HG03342 (cell line): Measurements from ENCODE around the gene HNRNPC.
"Not testable (repeated sequence)": the region's sequence is repeated elsewhere in the genome, so short reads cannot be mapped to it uniquely, and the experiment has no call there.

Source experiments
- ATAC-seq: cut with Tn5 transposase; IDR thresholded peaks from one replicate; pipeline ENCODE4 v1.9.1; 2021; ENCODE audit warnings: mild to moderate bottlenecking, moderate library complexity; ENCODE audit not compliant: unreplicated experiment

HNRNPC gene

DNA sequence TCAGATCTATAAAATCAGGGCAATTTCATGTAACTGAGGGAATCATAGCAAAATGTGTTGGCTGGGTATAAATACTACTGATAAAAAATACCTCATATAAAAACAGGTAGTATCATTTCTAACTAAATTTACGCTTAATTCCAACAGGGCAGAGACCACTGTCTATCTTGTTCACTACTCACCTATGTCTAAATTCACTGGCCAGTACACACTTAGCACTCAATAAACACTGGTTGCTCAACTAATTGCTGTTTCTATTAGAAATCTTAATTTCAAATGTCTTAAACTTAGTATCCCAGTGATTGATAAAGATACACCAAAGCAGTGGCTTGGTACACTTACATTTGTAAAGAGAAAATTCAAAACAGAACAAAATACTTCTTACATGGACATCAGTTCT, 55.6 kb downstream of the HNRNPC start:
- ATAC-seq: no peak

DNA sequence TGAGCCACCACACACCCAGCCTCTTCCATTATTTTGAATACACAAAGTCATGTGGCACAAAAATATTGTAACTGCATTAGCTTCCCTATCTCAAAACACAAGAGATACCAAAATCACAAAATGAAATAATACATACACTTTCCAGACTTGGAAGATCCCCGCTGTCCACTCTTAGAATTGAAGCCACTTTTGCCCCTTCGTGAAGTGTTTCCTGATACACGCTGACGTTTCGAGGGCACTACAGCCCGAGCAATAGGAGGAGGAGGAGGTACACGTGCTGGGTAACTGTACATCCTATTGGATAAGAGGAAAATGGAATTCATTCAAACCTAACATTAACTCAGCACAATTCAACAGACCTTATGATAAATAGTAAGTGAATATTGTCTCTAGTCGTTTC, 56.4 kb downstream of the HNRNPC start:
- ATAC-seq: not testable (repeated sequence)

DNA sequence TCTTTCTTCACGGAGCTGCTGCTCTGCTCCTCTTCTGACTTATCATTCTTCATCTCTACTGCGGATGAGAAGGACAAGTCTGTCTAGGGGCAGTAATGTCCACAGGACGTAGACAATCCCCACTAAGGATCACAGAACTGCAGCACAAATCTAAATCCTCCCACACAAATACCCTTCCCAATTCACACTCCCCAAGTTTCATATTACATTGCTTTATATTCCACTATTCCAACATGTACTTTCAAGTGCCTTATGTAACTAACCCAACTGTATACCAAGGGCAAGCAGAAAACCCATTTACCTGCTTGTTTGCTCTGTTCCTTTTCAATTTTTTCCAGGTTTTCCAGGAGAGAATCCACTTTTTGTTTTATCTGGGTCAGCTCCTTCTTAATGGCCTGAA, 57.7 kb downstream of the HNRNPC start:
- ATAC-seq: no peak

DNA sequence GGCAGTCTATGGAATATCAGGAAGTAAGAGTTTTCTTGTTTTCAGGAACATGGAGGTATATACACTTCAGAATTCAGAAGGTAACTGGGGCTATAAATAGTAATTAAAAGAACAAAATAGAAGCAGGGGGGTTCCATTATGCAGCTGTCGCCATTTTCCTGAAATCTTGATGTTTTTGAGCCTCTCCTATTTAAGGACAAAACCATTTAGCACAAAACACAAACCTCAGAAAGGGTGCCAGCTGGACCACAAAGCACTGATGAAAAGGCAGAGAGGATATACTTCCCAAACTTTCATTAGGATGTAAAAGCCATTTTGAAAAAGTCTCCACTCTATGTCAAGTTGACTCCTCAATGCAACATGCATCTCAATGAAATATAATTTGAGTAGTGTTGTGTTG, 59.2 kb downstream of the HNRNPC start:
- no peak for ATAC-seq

DNA sequence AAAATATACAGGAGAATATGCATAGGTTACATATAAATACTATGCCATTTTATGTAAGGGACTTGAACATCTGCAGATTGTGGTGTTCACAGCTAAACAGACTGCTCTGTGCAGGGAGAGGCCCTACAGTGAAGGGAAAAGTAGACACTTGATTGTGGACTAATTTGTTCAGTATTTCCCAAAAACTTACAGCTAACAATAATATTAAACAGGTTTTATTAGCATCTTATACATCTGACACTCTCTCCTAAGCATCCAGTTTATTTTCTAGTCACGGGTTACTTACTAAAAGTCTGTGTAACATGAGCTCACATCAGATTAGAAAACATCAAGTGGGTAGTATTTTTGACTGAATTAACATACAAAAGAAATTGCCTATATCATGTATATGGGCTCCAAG, 60.1 kb downstream of the HNRNPC start:
- ATAC-seq: no peak

DNA sequence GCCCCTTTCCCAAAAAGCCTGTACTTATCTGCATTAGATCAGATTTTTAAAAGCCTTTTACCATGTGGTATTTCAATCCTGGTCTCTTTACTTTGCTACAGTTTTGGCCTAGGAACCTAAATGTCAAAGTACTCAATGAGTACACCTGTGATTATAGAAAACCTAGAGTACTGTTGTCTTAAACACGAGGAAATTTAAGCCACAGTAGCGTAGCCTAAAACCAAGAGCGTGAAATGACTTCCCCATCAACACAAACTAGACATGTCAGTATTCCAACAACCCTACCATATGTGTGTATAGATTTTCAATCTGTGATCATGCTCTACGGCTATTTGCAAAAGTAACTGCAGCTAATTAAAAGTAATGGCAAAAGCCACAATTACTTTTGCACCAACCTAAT, 60.7 kb downstream of the HNRNPC start:
- no peak for ATAC-seq

DNA sequence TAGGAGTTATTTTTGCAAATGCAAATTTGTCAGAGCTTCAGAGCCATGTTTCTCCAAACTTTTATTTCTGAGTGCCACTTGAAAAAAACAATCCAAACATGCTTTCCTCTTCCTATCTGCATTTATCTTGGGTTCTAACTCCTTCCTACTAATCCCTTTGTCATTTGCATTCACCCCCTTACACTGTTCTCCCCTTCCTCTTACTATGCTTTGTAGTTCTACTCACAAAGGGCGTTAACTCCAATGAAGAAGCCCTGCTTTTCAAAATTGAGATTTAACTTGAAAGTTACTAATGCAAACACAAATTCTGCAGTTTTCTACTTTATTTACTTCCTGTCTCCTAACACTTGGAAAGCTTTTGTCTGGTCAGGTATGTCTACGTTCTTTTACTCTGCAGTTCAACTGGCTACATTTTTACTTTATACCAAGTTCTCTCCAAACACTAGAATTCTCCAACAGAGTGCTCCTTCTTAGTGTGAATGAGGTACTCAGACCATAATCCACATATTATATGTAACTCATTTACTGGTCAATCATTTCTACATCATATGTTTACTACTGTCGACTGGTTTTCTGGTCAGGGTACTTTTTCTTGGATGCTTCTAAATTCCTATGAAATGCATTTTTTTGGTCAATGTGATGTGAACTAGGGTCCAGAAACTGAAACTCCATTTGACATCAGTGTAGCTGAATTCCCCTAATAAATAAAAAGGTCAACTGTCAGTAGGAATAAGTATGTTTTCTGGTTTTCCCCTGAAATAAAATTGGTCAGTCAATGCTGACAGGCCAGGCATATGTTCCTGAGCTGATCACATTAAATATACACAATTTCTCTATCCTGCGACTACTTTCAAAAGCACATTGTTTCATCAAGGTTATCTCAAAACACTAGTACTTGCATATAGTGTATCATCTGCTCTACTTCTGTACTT, 62.2 kb downstream of the HNRNPC start:
- no peak for ATAC-seq

DNA sequence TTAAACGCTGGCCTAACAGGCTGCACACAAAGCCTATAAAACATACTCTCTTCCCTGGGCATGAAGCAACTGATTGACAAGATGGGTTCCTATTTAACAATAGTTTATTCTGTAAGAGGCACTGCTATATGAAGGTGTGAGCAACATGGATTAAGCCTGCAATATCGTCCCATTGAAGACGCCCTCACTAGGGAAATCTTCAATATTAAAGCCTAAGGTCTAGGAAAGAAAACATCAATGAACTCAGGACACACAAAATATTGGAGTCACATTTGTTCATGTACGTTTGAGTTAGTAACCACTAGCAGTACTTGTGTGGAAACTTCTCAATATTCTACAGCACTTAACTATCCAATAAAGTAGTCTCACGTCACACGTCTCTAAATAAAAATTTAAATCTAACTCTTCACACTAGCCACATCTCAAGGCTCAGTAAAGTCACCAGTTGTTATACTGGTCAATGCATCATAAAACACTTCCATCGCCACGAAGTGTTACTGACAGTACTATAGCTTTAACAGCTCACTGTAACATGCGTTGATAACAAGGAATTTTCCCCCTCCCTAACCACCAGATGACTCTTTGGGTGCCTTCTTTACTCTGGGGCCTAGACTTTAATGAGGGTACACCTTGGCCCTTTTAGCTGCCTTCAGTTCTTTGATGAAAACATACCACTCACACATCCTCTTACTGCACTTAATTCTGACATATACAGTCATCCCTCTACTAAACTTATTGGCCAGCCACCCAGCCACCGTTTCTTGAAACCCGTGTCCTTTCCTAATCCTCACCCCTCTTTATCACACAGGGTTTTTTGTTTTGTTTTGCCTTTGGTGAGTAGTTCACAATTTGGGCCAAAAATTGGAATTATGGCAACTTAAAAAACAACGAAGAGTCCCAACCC, 63.3 kb downstream of the HNRNPC start:
- ATAC-seq: no peak

DNA sequence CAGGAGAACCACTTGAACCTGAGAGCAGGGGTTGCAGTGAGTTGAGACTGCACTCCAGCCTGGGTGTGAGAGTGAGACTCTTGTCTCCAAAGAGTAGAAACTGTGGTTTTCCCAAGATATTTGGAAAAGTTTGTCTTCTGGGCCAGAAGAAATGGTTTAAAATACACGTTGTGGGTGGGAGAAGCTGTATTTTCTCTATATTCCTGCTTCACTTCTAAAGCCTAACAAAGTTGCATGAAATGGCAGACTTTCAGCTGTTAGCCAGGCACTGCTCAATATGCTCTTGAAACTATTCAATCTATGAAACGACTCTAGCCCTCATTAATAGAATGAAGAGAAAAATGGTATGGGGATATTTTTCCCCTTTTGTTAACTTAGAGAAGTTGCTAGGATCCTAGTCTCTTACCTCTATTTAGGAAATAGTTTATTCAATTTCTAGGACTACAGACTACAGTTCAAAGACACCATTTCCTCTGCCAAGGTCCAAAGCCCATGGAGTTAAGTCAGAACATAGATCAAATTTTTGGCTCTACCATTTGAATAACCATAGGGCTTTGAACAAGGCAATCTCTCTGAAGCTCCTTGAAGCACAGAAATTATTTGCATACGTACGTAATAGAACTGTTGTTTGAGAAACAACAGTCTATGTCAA, 64.1 kb downstream of the HNRNPC start:
- ATAC-seq: no peak

DNA sequence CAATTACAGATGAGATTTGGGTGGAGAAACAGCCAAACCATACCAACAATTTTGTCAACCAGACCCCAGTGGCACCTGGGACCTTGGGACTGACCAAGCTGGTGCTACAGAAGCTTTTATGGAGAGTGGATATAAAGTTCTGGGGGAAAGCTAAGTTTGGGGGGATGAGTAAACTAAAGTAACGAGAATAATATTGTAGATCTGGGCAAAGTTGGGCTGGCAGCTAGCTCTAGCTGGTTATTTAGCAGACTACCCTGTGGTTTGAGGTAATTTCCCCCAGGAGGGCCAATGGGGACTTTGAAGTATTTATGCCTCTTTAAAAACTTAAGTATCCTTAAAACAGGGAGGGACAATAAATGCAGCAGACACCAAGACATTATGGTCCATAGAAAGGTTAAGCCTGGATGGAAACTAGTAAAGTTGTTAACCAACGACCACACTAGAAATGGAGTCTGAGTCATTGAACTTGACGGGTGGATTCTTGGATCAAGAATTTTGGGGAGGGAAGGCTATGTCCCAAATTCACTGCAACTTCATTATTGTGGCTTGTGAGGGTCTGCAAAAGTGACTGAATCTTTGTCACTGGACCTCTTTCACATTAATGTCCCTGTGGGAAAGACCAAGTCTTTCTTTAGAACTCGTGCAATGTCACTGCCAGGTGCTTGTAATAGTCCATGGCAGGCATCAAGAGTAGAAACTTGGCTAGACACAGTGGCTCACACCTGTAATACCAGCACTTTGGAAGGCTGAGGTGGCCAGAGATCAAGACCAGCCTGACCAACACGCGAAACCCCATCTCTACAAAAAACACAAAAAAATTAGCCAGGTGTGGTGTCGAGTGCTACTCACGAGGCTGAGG, 64.8 kb downstream of the HNRNPC start:
- ATAC-seq: no peak

DNA sequence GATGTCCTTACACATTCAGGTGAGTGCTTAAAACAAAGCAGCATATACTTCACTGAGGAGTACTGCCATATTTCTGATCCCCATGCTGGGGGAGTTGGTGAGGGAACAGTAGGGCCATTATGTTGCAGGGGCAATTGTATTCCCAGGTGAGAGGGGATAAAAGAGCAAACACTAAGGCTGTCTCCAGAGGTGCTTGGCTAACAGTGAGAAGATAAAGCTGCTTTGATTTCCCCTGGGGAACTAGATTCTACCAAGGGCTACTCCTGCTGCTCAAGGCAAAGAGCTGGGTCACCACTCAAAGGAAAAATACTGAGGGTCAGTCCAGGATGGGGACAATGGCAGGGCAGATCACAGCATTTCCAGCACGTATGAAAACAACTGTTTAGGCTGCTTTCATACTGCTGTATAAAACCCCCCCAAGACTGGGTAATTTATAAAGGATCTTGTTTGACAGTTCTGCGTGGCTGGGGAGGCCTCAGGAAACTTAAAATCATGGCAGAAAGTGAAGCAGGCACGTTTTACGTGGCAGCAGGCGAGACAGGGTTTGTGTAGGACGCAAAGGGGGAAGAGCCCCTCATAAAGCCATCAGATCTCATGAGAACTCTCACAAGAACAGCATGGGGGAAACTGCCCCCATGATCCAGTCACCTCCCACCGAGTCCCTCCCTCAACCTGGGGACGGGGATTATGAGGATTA, 65.6 kb downstream of the HNRNPC start:
- no peak for ATAC-seq

DNA sequence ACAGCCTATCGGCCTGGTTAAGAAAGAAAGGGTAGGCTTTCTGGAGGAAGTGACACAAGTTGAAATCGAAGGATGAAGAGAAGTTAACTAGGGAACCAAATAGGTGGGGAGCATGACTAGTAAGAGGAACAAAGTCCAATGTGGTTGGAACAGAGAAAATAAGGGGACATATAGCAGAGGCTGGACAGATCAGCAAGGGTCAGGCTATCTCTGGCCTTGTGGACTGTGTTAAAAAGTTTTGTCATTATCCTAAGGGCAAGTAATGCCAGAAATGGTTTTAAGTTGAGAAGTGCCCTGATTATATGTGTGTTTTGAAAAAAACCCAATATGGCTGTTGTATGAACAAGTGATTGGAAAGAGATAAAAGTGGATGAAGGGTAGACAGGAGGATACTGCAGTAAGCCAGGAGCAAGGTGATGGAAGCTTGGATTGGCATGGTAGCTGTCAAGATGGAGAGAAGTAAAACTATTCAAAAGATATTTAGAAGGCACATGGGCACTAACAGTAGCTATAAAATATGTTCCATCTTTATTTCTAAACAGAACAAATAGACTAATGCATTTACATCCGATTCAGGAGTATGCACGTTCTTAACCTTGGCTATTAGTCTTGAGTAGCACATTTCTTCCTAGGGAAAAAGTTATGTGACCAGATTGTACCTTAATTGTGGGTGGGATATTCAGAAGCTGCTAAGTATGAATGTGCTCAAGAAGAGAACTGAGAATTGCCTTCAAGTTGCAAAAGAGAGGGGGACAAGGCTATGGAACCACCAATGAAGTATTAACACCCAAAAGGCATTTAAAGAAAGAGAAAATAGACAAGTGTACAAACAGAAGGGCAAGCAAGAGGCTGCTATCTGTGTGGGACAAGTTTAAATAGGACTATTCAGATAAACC, 66.5 kb downstream of the HNRNPC start:
- no peak for ATAC-seq

DNA sequence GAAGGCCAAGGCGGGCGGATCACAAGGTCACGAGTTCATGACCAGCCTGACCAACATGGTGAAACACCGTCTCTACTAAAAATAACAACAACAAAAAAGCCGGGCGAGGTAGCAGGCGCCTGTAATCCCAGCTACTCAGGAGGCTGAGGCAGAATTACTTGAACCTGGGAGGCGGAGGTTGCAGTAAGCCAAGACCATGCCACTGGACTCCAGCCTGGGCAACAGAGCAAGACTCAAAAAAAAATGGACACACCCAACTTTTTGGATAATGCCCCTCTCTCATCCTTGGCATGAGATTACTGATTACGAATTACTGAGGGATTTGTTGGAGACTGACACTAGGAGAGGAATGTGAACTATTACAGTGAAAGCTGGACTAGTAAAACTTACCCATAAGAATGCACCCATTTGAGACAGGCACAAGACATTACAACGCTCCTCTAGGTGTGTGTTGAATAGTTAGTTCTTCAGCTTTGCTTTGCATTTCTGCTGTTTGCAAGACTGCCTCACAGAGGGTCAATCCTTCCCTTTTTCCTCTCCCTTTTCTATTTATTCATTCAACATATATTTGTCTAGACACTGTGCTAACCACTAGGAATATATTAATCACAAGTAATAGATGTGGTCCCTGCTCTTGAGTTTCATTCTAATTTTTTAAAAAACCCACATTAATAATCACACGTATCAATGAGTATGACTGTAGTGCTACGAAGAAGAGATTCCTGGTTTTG, 67.3 kb downstream of the HNRNPC start:
- no peak for ATAC-seq

DNA sequence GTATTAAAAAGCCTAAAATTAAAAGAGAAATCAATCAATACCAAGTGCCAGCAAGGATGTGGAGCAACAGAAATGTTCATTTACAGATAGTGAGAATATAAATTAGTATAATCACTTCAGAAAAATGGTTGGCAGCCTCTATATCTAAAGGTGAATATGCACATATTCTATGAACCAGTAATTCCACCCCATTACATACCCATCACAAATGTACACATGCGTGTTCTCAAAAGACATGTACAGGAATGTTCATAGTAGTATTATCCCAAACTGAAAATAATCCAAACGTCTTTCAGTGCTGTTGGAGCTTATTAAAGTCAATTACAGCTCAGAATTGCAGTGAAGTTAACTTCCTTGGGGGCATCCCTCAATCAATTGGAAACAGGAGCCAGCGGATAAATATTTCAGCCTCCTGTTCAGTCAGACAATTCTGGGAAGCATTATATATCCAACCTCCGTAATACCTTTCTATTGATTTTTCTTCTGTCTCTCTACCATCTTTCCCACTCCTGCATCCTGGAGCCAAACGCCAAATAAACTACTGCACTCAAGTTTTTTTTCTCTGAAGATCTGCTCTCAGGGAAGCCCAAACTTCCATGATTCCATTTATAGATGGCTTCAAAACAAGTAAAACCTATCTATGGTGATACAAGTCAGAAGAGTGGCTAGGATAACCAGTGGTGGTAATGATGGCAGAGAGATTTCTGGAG, 68.3 kb downstream of the HNRNPC start:
- no peak for ATAC-seq

DNA sequence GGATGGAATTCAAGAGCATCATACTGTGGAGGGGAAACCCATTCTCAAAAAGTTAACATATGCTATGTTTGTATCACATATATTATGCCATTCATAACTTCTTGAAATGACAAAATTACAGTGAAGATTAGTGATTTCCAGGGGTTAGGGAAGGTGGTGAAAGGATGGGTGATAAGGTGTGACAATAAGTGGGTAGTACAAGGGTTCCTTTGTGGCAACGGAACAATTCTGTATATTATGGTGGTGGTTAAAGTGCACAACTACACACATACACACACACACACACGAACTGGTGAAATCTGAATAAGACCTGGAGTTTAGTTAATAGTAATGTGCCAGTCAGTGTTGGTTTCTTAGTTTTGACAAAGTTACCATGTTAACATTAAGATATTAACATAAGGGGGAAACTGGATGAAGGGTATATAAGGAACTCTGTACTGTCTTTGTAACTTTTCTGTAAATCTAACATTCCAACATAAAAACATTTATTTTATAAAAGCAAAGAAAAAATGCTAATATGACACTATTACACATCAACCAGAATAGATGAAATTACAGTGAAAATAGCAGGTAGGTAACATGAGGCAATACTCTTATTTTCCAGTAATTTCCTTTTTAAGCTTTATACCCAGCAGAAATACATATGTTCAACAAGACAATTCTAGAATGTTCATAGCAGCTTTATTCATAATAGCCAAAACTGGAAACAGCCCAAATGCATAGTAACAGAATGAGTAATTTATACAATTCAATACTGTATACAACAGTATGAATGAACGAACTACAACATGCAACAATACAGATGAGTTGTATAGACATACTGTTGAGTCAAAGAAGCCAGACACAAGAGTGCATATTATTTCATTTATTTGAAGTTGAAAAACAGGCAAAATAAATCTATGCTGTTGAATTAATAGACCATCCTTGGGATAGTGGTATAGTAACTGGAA, 69.4 kb downstream of the HNRNPC start:
- ATAC-seq: no peak

DNA sequence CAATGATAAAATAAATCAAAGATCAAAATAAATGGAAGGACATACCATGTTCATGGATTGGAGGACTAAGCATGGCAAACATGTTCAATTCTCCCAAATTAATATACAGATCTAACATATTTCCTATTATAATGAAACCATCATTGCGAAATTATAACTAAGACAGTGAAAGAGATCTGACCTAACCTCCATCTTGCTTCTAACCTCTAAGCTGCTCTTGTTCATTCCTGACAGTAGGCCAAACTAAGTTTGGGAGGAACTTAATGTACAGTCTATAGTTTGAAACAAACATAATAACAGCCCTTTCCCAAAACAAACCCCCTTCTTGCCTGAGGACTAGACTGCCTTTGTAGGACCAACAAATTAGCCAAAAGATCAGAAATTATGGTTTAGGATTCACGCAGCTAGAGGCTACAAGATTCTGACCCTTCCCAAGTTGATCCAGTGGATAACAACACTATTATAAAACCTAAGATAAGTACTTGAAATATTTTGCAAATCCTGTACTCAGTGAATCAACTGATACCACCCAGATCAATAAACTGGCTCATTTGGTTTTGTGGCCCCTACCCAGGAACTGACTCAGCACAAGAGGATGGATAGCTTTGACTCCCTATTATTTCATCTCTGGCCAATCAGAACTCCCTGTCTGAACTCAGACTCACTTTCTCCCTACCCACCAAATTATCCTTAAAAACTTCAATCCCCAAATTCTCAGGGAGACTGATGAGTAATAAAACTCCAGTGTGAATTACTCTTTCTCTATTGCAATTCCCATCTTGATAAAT, 71.6 kb downstream of the HNRNPC start:
- ATAC-seq: no peak
